HG03520 (cell line): ENCODE results near the gene NECTIN4.
"Not testable (repeated sequence)": the region's sequence is repeated elsewhere in the genome, so short reads cannot be mapped to it uniquely, and the experiment has no call there.

ENCODE experiments used
- ATAC-seq: cut with Tn5 transposase; IDR thresholded peaks from one replicate; pipeline ENCODE4 v1.9.1; 2021; ENCODE audit warnings: mild to moderate bottlenecking, moderate library complexity; ENCODE audit not compliant: unreplicated experiment

NECTIN4 gene

DNA sequence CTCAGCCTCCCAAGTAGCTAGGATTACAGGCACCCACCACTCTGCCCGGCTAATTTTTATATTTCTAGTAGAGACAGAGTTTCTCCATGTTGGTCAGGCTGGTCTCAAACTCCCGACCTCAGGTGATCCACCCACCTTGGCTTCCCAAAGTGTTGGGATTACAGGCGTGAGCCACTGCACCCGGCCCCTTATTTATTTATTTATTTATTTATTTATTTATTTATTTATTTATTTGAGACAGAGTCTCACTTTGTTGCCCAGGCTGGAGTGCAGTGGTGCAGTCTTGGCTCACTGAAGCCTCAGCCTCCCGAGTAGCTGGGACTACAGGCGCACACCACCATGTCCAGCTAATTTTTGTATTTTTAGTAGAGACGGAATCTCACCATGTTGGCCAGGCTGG, 23.7 kb downstream of the NECTIN4 start:
- ATAC-seq = not testable (repeated sequence)

DNA sequence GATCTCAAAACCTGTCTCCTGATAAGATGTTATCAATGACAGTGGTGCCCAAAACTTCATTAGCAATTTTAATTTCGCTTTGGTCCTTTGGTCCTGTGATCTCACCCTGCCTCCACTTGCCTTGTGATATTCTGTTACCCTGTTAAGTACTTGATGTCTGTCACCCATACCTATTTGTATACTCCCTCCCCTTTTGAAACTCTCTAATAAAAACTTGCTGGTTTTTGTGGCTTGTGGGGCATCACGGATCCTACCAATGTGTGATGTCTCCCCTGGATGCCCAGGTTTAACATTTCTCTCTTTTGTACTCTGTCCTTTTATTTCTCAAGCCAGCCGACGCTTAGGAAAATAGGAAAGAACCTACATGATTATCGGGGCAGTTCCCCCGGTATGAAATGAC, 25.4 kb downstream of the NECTIN4 start:
- ATAC-seq = not testable (repeated sequence)

DNA sequence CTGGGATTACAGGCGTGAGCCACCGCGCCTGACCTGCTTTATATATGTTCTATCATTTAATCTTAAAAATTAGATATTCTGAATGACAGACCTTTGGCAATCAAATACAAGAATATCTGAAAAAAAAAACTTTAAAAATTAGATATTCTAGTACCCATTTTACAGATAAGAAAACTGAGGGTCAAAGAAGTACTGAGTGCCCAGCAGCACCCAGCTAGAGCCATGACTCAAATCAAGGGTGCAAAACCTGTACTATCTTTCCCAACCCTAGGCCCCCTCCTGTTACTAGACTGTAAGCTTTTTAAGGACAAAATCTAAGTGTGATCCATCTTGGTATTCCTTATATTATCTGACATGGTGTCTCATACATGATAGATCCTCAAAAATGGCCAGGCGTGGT, 27.9 kb downstream of the NECTIN4 start:
- no peak for ATAC-seq

DNA sequence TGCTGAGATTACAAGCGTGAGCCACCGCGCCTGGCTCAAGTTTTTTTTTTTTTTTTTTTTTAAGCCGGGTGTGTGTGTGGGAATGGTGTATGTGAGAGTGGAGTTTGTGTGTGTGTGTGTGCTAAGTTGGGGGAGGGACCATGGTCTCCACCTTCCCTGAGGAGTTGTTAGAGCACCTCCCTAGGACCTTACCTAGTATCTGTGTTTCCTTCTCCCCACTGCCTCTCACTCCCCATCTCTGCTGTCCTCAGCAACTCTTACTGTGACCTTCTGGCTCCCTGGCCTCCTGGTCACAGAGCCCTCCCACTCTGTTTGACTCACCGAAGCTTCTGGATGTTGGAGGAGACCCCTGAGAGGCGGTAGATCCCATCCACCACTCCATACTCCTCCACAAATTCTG, 30.1 kb downstream of the NECTIN4 start:
- ATAC-seq = no peak

DNA sequence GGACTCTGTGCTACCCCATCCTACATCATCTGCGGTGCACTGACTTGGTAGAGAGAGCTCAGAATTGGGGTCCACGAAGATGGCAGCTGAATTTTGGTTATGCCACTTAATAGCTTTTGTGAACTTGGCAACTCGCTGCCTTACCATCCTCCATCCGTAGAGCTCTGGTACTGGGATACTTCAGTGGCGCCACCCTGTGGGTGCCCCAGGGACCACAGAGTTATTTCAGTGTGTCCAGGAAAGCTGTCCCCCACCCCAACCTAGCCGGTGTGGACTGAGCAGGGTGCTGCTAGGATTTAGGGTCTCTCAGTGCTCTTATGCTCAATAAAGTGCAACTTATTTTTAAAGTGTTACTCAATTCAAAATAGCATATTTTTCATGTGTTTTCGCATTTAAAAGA, 34.6 kb downstream of the NECTIN4 start:
- no peak for ATAC-seq

DNA sequence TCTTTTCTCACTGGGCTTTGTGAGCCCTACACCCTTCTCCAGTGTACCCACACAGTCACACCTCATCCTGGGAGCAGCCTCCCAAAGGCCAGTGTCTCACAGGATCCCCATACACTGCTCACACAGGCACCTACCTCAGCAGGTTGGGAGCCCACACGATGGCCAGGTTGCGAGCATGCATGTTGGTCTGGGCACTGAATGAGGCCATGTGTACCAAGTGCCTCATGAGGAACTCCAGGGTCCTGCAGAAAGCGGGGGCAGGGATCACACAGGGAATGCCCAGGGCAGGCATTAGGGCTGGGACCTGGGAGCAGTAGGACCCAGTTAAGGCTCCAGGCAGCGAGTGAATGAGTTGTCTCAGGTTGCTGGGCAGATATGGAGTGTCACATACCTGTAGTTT, 35.1 kb downstream of the NECTIN4 start:
- no peak for ATAC-seq

DNA sequence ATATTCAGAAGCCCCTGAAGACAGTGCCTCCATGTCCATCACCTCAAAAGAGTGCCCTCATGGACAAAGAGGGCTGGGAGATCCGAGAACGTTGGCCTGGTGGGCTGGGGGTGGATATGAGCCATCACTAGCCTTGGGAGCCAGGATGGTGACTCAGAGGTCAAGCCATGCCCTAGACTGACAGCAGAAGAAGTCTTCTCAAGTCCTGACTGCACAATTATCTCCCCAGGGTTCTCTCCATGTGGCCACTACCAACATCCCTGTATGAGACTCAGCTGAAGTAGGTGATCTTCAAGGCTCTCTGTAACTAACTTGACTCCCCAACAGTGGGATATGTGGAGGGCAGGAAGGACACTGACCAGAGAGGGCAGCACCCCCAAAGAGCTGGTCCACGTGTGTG, 36.5 kb downstream of the NECTIN4 start:
- ATAC-seq = no peak

DNA sequence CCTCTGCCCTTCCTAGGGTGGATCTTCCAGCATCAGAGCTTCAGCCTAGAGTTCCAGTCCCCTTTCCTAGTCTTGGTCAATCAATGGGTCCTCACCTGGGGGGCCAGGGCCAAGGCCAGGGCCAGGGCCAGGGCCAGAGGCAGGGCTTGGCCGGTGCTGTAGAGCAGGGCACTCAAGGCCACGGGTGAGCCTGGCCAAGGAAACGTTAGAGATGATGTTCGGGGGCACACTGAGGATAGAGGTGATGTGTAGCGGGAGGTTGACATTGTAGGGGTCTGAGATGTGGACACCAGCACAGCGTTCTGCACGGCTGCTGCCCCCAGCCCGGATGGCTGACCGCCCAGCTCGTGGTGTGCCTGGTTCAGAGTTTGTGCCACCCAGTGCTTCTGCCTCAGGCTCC, 38.1 kb downstream of the NECTIN4 start:
- ATAC-seq = no peak

DNA sequence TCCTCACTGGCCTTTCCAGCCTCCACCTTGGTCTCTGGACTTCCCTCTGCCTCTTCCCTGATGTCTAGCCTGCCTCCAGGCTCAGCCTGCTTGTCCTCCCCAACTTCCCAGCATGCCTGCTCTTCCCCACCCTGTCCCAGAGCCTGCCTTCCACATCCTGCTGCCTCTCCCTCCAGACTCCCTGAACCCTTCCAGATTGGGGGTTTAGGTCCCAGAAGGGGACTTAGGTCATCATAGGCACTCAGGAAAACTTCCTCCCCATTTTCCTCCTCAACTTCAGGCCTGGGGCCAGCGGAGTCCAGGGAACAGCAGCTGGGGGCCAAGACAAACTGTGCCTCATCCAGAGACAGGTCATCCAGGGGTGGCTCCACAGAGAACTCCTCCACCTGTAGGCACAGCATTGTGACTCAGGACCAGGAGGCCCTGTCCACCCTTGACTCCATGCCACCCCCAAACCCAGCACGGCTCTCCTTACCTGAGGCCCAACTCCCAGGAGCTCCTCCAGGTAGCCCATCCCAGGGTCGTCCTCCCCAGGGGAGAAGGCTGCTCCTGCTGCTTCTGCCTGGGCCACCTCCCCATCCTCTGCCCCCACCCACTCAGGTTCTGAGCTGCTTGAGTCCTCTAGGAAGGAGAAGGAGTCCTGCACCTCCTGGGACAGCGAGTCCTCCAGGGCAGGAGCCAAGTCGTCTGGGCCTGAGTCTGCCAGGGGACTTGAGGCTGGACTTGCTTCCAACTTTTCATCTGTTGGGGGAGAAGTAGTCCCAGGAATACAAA, 40.2 kb downstream of the NECTIN4 start:
- ATAC-seq = no peak

DNA sequence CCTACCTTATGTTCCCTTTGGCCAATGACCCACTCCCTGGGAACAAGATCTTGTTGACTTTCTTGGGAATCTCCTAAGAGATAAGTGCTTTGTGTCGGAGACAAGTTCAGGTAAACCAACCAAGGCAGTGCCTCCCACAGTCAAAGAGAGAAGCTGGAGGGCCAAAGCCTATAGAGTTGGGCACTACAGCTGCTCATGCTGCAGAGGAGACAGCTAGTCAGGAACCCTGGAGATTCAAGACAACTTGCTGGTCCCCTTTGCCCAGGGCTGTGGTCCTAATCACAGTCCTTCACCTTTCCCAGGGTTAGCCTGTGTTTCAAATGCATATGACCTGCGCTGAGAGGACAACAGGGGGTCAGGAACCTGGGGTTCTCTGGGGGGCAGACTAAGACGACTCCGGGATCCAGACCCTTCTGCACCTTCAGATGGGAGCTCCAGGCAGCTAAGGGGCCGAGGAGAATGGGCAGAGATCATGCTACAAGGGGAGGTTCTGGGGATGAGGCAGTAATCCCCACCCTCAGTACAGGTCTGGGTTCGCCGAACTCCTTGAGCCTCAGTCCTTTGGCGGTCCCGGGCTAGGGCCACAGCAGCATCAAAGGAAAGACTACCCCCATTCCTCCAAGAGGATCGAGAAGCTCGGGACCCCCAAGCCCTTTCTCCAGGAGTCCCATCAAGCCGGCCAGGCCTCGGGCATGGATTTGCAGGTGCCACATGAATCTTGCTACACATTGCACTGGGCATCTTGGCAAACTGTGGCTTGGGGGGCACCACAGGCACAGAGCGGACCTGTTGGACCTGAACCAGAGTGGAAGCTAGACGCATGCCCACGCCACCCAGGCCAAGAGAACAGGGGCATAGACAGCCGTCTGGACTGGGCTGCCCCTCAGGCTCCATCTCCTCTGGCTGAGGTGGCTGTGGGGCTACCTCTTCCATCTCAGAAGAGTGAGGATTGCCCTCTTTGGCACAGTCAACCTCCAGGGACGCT, 41.6 kb downstream of the NECTIN4 start:
- ATAC-seq = no peak

DNA sequence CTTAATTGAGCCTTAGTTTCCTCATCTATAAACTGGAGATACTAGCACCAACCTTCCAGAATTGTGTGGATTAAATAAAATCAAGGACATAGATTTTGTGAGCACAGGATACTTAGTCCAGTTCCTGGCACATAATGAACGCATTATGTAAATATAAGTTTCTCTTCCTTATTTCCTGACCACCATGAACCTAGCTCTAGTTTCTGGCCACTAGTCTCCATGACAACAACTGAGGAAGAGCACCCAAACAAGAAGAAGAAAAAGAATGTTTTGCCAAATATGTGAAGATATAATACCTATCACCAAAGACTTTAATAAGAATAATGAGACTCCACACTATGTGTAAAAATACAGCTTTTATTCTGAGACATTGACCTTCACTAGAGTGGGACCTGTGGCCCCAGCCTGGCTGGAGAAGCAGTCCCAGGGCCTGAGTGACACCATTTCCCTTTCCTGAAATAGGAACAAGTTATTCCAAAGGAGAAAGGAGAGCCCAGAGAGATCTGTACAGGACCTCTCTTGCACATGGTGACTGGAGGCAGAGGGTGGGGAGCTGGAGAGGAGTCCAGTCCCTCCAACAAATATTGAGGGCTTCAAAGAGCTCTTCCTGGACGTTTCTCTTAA, 42.6 kb downstream of the NECTIN4 start:
- peak; percentile 29 for ATAC-seq

DNA sequence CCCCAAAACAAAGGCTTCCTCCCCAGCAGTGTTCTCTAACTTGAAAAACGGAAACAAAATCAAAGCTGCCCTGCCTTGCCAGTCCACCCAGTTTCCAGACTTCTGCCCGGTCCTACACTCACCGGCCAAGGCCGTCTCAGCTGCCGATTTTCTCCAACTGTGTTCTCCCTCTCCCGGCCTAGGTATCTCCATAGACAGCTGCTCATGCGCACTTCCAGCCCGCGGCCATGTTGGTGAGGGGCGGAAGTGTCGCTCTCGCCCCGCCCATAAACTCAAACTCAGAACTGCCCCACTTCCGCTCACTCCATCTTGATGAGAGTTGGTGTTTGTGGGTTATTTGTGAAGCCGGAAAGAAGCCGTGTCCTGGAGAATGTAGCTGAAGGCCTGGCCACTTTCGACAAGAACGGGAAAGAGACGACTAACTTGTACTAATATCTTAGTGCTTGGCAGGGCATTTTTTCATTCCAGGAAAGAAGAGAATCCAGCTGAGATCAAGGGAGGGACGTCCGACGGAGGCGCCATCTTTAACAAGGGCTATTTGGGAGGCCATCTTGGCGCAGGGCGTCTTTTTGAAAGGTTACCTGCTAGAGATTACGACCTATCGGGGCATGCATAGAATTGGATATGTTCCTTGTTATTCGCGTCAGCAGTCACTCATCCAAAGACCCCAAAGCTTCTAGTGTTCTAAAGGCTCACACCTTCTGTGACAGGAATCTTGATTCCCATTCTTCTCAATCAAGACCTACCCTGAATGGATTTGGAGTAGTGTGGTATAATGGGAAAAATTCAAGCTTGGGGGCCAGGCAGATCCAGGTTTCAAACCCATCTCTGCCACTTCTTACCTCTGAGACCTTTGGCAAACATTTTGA, 43.4 kb downstream of the NECTIN4 start, which contains the start of gene USF1:
Gene USF1 (minus strand): TSS at position 242 of the 869 bp plus-strand sequence. CDS start 2,702 bp downstream, outside the sequence.
- peak; percentile 43 for ATAC-seq

DNA sequence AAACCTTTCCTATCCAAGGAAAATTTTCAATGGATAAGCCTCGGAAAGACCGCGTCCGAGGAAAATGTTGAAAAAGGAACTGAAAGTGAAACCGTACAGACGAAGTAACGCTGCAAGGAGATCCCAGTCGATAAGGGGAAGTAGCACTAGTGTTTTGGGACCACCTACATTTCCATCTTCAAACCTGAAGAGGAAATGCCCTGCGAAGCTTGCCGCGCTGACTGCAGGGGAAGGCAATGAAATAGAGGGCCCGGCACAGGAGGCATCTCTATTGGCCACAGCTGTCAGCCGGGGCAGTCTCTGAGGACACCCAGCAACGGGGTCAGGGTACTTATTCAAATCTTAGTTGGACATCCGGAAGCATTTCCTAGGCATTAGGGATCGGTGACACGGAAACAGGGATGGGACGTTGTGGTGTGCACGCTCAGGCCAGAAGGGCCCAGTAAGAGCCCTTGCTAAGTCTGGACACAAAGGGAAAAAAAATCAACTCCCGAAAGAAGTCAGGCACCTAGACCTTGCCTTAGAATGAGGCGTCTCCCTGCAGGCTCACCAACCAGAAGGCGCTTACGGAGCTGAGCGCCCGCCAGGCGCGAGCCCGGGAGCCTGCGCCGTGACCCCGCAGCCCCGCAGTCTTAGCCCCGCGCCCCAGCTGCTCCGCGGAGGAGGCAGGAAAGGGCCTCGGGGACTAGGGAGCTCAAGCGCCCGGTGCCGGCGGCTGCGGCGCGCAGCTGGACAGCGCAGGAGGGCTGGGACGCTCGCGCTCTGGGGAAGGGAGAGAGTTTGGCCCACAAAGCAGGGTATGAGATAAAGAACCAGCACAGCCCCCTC, 44.2 kb downstream of the NECTIN4 start:
- ATAC-seq = peak; percentile 26

DNA sequence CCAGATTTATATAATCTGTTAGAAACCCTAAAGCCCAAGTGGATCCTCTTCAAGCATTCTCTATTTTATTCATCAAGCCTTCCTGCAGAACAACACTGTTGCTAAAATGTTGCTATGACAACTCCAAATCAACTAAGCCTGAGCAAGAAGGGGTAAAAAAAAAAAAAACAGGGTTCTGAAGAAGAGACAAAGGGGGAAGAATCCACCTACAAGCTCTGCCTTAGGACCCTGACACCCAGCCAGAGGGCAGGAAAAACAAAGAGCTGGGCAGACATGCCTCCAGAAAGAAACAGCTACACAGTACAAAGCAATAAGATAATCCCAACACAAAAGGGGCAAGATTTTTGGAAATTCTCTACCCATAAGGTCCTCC, 44.8 kb downstream of the NECTIN4 start:
- no peak for ATAC-seq

DNA sequence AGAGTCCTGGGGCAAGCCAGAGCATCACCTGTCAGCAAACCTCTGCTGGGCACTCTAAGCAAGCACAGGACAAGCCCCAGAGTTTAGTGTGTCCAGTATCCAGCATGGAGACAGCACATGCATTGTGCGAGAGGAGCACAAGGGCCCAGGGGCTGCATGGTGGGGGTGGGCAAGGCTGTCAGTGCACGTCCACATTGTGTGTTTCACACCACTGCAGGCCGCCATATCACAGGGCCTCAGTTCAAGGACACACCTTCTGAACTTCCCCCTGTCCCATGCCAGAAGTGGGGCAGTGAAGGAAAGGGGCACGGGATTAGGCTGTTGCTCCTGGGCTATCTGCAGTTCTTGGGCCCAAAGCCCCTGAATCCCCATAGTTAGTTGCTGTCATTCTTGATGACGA, 49.8 kb downstream of the NECTIN4 start:
- no peak for ATAC-seq

DNA sequence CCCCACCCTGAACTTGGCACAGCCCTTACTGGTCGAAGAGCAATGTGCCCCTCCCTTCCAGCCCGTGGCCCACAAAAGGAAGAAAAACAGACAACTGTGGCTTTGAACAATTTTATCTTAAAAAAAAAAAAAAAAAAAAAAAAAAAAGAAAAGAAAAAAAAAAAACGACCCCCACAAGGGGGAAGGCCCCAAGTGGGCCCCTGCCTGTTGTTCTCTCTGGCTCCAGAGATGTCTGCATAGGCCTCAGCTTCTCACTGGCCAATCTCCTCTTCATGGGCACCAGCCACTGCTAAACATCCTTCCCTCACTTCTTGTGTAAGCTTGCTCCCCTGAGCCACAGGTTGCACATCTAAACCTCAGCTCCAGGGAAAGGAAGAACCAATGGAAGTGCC, 50.2 kb downstream of the NECTIN4 start:
- no peak for ATAC-seq

DNA sequence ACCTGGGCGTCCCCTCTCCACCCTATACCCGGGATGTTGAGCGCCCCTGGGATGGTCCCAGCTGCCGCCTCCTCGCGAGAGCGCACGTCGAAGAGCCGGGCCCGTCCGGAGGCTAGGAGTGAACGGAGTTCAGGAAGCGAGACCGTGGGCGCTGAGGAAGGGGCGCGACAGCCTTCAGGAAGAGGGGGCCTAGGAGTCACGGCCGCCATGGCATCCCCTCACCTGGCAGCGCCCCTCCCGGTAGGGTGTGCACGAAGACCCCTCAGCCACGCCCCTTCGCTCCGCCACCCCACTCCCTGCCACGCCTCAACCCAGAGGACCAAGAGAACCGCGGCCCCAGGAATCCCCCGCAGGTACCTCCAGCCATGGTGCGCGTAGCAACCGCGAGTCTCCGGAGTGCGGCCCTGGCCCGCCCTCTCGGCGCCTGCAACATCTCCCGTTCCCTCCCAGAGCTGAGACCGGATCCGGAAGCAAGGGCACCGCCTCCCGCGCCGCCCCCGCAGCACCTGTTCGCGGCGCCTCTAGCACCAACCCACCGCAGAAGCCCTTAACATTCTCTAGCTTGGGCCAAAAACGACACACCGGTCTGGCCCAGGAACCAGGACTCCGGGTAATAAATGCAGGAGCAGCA, 50.7 kb downstream of the NECTIN4 start, which contains the start of gene TSTD1:
Gene TSTD1 (minus strand): TSS at position 442 of the 631 bp plus-strand sequence. CDS start 75 bp downstream, at position 367.
- ATAC-seq = peak; percentile 53

DNA sequence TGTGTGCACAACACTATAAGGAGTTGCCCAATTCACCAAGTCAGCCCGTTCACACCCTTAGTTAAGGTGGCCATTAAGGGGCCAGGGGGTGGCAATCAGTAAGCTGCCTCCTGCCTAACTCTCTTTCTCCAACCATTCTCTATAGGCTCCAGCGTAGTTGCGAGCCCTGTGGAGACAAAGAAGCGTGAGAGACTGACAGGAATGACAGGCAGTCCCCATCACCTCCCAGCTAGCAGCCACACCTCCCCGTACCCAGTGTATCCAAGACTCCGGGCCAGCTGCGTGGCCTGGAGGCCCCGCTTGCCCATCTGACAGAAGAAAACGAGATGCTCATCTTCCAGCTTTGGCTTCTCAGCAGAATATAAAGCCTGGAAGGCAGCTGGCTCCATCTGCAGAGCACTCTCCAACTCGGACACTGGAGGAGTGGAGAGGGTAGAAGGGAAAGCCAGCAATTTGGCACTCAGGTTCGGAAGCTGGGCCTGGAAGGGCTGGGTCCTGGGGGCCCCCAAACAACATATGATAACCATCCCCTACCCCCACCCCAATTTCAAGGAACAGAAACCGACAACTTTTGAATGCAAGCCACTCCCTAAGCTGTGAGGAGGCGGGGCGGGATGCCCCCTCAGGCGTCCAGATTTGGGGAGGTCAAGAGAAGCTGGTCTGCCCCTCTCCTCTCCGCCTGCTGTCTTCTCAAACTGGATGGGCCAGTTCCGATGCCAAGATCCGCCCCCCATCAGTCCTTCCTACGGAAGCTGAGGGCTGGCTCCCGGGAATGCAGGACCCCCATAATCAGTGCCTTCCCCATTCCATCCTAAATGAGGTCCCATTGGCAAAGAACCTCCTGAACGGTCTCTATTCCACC, 51.5 kb downstream of the NECTIN4 start:
- no peak for ATAC-seq
